OCI-LY7 (cell line): Measurements from ENCODE around the gene STX18. TPM values are rescaled to one million over a fixed set of nuclear protein-coding genes. Genes with fewer than 3 reads are reported as not detected.

ENCODE experiments used
- BruUV-seq: library from RNA; stranded (reverse); fragments of 400-500 nt; replicated peaks from 2 replicates; lab custom pipeline; 2021; lab: Mats Ljungman, UMichigan
- CTCF ChIA-PET: fragments of 300-600 bp; sonication (Branson Sonifier 250); formaldehyde crosslinking; loops from one replicate; lab custom pipeline; 2022; ENCODE audit warnings: antibody characterized with exemption; ENCODE audit not compliant: unreplicated experiment; lab: Charles Lee
- POLR2A ChIA-PET: fragments of 300-600 bp; sonication (Branson Sonifier 250); formaldehyde crosslinking; loops from one replicate; lab custom pipeline; 2022; ENCODE audit warnings: antibody characterized with exemption; lab: Charles Lee
- DNase-seq: peaks from one replicate; pipeline ENCODE4 v3.0.0-alpha.2; 2015; ENCODE audit warnings: low spot score
- H2AFZ ChIP-seq: fragments of 200-600 bp; sonication (generic), shearing (Covaris generic); 2 replicates; pipeline ENCODE4 v1.6.1; 2014; ENCODE audit warnings: mild to moderate bottlenecking, antibody characterized with exemption, low read length, moderate library complexity
- H3K27ac ChIP-seq: fragments of 200-600 bp; sonication (generic); 2 replicates; pipeline ENCODE4 v1.5.1; 2014; ENCODE audit warnings: mixed run types, low read depth, mild to moderate bottlenecking, moderate library complexity, low read length, inconsistent platforms; ENCODE audit not compliant: poor library complexity, severe bottlenecking
- H3K36me3 ChIP-seq: fragments of 200-600 bp; sonication (generic); 2 replicates; pipeline ENCODE4 v1.6.1; 2014; ENCODE audit warnings: mild to moderate bottlenecking, antibody characterized with exemption, low read length, moderate library complexity, mixed read lengths; ENCODE audit not compliant: insufficient read depth
- H3K4me1 ChIP-seq: fragments of 200-600 bp; sonication (generic); 2 replicates; pipeline ENCODE4 v1.5.1; 2014; ENCODE audit warnings: mild to moderate bottlenecking, low read length; ENCODE audit not compliant: insufficient read depth, poor library complexity, severe bottlenecking
- H3K4me2 ChIP-seq: fragments of 200-600 bp; sonication (generic); 2 replicates; pipeline ENCODE4 v1.6.1; 2014; ENCODE audit warnings: mild to moderate bottlenecking, low read length
- H3K4me3 ChIP-seq: fragments of 200-600 bp; sonication (generic); 2 replicates; pipeline ENCODE4 v1.5.1; 2014; ENCODE audit warnings: mild to moderate bottlenecking, low read depth, low read length; ENCODE audit not compliant: poor library complexity, severe bottlenecking
- H3K79me2 ChIP-seq: fragments of 200-600 bp; sonication (generic); 2 replicates; pipeline ENCODE4 v1.6.1; 2016; ENCODE audit warnings: low read depth, mild to moderate bottlenecking, low read length, moderate library complexity, mixed read lengths; ENCODE audit not compliant: insufficient read depth
- H3K9me2 ChIP-seq: fragments of 200-600 bp; sonication (generic); 2 replicates; pipeline ENCODE4 v1.6.1; 2016; ENCODE audit warnings: mild to moderate bottlenecking, low read length, mixed read lengths; ENCODE audit not compliant: insufficient read depth
- H3K9me3 ChIP-seq: fragments of 200-600 bp; sonication (generic); 2 replicates; pipeline ENCODE4 v1.6.1; 2014; ENCODE audit warnings: mild to moderate bottlenecking, mixed run types, low read length, mixed read lengths
- H4K20me1 ChIP-seq: fragments of 200-600 bp; sonication (generic); 2 replicates; pipeline ENCODE4 v1.6.1; 2014; ENCODE audit warnings: mild to moderate bottlenecking, antibody characterized with exemption, low read length, moderate library complexity, mixed read lengths; ENCODE audit not compliant: insufficient read depth
- EZH2phosphoT487 ChIP-seq: fragments of 200-600 bp; sonication (generic); IDR thresholded peaks from 2 replicates; pipeline ENCODE4 v1.6.1; 2018; ENCODE audit warnings: low read depth, borderline replicate concordance, mild to moderate bottlenecking, mixed run types, antibody characterized with exemption, low read length, moderate library complexity, mixed read lengths
- intact Hi-C: fragments of 100-400 bp; cut with micrococcal nuclease; formaldehyde crosslinking; loops from one replicate; pipeline ENCODE4 v1.10.0; 2022; ENCODE audit not compliant: unreplicated experiment
- total RNA-seq, 2 experiments: library from RNA; depleted of rRNA in 1 of 2; stranded (reverse); fragments of >200 nt in 1 of 2; shearing (Covaris generic) in 1 of 2; gene quantifications; 2 replicates each; pipeline ENCODE4 v1.2.3, GENCODE V29; 2014 to 2022
- TF ChIP-seq, protein P1 (sequence below): fragments of 200-600 bp; sonication (generic); conservative IDR thresholded peaks from 2 replicates; pipeline ENCODE4 v1.5.1; 2014; ENCODE audit warnings: mild to moderate bottlenecking, antibody characterized with exemption, low read length, moderate library complexity, mixed read lengths

Gene STX18
- total RNA-seq, 2 experiments from 2014 or later: 30.6 to 35.2 TPM

DNA sequence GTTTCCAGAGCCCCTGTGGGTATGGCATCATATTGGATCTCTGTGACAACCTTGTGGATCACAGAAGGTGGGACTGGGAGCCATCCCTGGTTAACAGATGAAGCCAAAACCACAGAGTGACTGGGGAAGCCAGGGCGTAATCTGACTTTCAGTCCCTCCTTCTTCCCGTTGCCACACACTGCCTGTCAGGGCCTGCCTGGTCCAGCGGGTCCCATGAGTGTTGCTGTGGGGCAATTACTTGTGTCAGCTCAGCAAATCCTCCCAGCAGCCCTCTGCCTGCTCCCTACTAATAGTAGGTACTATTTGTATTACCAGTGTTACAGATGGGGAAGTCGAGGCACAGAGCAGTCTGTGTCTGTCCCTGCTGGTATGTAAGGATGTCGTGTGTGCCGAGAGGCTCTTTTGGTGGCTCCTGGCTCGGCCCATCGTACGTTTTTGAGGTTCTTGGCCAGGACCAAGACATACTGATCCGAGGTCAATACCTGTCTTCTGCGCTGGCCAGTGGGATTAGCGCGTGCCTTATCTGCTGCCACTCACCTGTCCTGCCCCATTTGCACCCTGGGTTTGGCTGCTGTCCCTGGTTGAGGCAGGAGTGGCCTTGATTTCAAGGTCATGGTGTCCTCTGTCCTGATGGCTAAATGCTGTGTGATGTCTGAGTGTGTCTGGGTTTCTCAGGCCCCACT lies 149.2 kb downstream of the STX18 start:
- H4K20me1 ChIP-seq: no peaks in the 10 kb centered on the region
- H2AFZ ChIP-seq: no peak overlapping the region
- TF ChIP-seq EZH2phosphoT487: no peak
- TF ChIP-seq, protein P1, sequence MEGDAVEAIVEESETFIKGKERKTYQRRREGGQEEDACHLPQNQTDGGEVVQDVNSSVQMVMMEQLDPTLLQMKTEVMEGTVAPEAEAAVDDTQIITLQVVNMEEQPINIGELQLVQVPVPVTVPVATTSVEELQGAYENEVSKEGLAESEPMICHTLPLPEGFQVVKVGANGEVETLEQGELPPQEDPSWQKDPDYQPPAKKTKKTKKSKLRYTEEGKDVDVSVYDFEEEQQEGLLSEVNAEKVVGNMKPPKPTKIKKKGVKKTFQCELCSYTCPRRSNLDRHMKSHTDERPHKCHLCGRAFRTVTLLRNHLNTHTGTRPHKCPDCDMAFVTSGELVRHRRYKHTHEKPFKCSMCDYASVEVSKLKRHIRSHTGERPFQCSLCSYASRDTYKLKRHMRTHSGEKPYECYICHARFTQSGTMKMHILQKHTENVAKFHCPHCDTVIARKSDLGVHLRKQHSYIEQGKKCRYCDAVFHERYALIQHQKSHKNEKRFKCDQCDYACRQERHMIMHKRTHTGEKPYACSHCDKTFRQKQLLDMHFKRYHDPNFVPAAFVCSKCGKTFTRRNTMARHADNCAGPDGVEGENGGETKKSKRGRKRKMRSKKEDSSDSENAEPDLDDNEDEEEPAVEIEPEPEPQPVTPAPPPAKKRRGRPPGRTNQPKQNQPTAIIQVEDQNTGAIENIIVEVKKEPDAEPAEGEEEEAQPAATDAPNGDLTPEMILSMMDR: no peak
- H3K36me3 ChIP-seq: peaks cover 19% of the 10 kb centered on the region
- ChIA-PET POLR2A (no interaction called here), CTCF (no interaction called here)
- intact Hi-C loops: no loop called here
- DNase-seq: no peak
- no peak overlapping the region for H3K4me3 ChIP-seq
- H3K9me2 ChIP-seq: no peaks in the 10 kb centered on the region
- H3K79me2 ChIP-seq: no peaks in the 10 kb centered on the region
- peaks cover 29% of the 10 kb centered on the region for H3K4me1 ChIP-seq
- H3K9me3 ChIP-seq: no peaks in the 10 kb centered on the region
- no peak overlapping the region for H3K27ac ChIP-seq
- no TSS peak for BruUV-seq
- no peak overlapping the region for H3K4me2 ChIP-seq

DNA sequence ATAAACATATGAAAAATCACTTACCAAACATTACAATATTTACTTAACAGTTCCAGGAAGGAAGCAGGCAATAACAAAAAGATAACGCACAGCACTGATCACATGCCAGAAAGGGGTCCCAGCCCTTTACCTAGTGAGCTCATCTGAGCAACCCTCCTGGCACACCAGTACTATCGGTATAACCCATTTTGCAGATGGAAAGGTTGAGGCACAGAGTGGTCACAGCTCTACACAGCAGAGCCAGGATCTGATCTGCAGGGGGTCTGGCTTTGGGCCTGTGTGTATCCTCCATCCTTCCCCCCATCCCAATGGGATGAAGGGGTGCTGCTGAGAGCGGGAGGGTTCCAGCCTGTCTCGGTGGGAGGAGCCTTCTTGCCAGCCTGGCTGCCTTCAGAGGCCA lies 150.0 kb downstream of the STX18 start:
- TF ChIP-seq, protein P1: no peak
- TF ChIP-seq EZH2phosphoT487: no peak
- no peak overlapping the region for H3K4me3 ChIP-seq
- no peaks in the 10 kb centered on the region for H4K20me1 ChIP-seq
- POLR2A ChIA-PET: no interaction called here
- H3K79me2 ChIP-seq: no peaks in the 10 kb centered on the region
- H3K4me1 ChIP-seq: peaks cover 28% of the 10 kb centered on the region
- no peak overlapping the region for H3K27ac ChIP-seq
- no peaks in the 10 kb centered on the region for H3K9me2 ChIP-seq
- intact Hi-C loops: no loop called here
- H3K9me3 ChIP-seq: no peaks in the 10 kb centered on the region
- CTCF ChIA-PET: no interaction called here
- no peak overlapping the region for H3K4me2 ChIP-seq
- H3K36me3 ChIP-seq: peaks cover 13% of the 10 kb centered on the region; the same call in 1 of the 2 replicates
- DNase-seq: no peak
- no TSS peak for BruUV-seq
- no peak overlapping the region for H2AFZ ChIP-seq

DNA sequence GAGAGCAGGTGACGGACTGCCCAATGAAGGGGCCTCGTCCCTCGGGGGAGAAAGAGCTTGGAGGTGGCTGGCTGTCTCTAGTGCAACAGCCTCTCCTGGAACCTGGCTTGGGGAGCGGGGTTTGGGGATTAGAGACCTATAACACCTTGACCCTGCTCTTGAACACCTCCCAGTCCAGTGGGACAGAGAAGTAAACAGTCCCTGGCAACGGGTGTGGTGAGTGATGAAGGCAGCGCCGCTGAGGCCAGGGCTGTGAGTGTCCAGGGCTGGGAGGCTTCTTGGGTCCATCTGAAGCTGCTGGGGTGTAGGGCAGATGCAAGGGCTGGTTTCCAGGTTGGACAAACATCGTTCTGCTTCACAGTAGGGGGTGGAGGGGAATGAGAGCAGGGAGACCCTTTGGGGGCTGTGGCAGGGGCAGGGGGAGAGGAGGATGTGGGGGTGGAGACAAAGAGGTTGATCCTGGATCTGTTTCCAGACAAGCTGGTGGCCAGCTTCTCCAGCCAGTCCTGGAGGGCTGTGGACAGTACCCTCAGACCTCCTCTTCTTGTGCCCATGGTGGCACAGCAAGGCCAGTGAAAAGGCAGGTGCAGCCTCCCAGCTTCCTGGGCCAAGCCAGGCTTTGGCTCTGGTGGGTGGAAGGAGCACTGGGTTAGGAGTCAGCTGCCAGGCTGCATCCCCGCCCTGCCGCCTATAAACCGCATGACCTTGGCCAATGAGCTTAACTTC lies 151.2 kb downstream of the STX18 start:
- Histone ChIP-seq H3K9me3 (no peaks in the 10 kb centered on the region), H2AFZ (no peak overlapping the region), H3K79me2 (no peaks in the 10 kb centered on the region), H3K4me1 (peaks cover 19% of the 10 kb centered on the region), H3K9me2 (no peaks in the 10 kb centered on the region), H3K27ac (no peak overlapping the region), H3K4me2 (no peak overlapping the region), H4K20me1 (no peaks in the 10 kb centered on the region), H3K4me3 (no peak overlapping the region), H3K36me3 (peaks cover 13% of the 10 kb centered on the region; the same call in 1 of the 2 replicates)
- POLR2A ChIA-PET: no interaction called here
- TF ChIP-seq EZH2phosphoT487: no peak
- TF ChIP-seq, protein P1: no peak
- DNase-seq: no peak
- no TSS peak for BruUV-seq
- CTCF ChIA-PET: no interaction called here
- intact Hi-C loops: no loop called here
